AG20443 (cell line): ENCODE data around the gene CAMK1D.
"Not testable (repeated sequence)": the region's sequence is repeated elsewhere in the genome, so short reads cannot be mapped to it uniquely, and the experiment has no call there.

Source experiments
- DNase-seq: peaks from one replicate; pipeline ENCODE4 v3.0.0; 2012; ENCODE audit warnings: low spot score, mixed read lengths

Gene CAMK1D

DNA sequence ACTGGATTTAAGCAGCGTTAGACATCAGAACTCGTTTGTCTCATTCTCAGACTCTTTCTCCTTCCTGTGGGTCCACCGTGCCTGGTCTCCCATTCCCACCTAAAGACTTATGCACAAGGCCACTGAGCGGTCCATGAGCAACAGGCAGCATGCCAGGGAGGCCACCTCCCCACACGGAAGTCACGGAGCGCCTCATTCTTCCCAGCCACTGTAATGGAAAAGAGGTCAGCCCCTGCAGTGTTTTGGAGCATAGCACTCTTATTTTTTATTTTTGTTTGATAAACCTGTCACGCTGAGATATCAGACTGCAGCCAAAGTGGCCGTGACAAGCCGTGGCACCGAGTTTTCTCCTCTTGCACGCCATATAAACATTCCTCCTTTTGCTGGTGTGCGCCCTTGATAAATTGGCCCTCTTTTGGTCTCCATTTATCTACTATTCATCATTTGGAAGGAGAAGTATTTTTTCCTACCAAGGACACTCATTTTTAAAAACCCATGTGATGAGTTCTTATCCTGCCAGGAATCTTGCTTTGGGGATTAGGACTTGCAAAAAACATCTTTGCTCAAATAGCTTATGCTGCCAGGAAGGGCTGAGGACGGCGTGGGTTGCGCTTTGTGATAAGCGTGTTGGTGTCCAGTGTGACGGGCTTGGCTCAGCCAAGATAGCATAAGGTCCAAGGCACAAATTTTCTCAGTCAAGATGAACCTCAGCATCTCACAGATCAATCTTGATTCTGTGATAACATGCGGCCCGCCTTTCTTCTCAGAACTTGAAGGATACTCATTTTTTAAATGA lies 446.2 kb downstream of the CAMK1D start:
- no peak for DNase-seq

DNA sequence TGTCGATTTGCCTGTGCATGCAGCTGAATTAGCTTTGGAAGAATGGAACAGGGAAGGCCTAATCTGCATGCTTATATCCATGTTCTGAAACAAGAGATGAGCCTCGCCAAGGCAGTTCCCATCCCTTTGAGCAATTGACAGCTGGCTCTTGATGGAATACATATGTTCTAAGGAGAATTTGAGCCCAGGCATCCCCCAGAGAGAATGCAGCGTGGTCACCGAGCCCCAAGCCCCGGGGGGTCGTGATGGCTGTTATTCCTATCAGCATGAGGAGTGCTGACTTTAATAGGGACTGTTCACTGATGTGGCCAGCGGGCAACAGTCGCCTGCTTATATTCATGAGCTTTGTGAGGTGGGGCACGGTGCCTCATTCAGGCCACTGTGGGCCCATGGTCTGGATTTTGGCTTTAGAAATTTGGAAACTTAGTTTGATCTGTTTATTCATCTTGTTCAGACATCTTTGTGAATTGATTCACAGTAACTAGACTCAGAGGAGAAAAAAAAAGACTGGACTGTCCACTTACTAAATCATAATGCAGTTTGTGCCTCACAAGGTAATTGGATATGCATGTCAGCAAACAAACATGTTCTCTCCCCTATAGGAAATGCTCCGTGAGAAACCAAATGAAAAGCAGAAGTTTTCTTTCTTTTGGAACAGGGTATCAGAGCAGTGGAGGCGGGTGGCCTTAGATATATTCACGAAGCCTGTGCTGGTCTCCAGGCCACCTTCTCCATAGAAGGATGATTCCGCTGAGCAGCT lies 447.2 kb downstream of the CAMK1D start:
- DNase-seq, result no peak

DNA sequence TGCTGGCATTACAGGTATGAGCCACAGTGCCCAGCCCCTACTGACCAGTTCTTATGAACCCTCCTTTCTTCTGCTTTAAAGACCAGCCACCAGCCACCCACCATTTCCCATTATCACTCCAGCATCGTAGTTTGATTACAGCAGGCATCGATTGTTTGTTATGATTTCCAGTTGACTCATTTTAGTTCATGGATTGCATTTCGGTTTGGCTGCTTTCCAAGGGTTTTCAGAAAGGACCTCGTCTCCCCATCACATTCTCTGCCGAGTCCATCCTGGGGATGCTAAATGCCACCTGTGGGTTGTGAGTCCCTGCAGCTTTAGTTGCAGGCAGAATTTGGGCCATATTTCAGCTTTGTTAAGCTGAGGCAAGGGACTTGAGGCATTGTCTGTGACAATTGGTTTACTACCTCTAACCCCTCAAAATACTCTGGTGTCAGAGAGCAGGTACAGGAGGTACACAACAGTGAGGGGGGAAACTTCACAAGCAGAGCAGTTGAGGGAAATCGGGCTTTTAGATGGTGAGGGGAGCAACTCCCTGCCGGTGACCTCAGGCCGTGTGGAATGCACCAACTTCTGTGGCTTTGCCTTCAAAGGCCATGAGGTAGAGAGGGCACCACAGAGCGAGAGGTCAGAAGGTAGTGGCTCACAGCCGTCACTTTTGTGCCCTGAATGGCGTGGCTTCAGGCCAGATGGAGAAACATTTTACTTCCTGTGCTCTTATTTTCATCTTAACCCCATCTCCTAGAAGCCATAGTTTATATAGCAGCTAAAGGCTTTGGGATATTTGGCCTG lies 448.3 kb downstream of the CAMK1D start:
- DNase-seq, result no peak

DNA sequence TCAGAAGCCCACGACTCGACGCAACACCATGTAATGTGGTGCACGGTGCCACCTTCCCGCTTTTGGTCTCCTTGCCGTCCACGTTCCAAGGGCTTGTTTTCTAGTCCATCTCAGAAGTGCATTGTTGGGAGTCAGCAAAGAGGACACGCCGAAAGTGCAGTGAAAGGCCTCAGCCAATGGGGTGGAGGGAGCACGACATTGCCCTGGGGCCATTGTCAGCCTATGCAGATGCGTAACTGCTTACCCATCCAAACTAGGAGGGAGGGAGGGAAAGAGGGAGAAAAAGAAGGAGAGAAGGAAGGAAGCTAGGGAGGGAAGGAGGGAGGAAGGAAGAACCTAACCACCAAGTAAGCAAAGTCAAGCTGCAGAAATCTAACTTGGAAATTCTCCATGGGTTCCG lies 449.8 kb downstream of the CAMK1D start:
- no peak for DNase-seq

DNA sequence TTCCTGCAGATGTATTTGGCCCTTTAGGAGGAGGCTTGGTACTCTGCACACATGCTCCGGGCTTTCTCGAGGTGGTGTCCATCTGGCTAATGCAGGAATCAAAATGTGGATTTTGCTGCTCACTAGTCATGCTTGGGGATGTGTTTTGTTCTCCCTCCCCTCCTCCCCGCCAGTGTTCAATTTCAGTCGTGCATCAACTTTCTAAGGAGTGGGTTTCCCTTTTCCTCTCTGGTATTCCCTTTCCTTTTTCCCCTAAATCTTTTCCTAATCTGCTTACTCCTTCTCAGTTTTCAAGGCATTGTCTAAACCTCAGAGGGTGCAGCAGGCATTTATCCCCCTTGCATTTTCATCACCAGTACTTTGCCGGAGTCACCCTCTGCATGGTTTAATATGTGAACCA lies 450.4 kb downstream of the CAMK1D start:
- DNase-seq, result no peak

DNA sequence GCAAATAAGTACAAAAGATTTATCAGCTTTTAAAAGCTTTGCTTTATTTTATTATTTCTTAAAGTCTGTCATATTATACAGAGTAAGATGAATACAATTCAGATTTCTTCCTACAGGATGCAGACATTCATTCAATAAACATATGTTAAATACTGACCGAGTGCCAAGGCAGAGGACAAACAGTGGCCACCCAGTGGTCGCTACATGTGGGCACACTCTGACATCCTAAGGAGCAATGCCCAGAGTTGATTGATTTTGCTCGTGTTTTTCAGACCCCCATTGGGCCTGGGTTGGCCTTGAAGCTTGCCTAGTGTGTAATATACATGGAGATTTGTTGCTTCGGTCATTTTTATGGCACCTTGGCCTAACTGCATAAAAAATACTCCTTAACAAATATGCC lies 451.0 kb downstream of the CAMK1D start:
- no peak for DNase-seq

DNA sequence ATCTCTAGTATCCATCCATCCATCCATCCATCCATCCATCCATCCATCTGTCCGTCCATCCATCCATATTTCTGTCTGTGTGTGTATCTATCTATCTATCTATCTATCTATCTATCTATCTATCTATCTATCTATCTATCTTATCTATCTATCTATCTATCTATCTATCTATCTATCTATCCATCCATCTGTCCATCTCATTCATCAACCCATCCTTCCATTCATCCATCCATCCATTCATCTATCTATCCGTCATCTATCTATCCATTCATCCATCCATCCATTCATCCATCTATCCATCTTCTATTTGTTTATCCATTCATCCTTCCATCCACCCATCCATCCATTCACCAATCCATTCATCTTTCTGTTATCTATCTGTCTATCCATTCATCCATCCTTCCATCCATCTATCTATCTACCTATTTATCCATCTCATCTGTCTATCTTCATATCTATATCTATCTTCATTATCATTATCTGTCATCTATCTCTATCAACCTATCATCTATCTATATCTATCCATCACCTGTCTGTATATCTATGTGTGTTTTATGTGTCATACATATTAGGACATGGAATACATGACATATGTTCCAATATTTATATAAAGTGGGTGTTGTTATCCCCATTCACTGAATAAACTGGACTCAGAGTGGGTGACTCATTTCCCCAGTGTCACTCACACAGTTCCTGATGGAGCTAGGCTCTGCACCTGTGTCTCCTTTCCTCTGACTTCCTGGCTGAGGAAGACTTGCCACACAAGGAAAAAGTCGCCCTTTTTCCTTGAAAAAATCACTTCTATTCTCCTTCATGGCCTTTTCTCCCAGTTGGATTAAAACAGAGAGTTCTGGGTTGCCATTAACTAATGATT lies 452.1 kb downstream of the CAMK1D start:
- DNase-seq, result no peak

DNA sequence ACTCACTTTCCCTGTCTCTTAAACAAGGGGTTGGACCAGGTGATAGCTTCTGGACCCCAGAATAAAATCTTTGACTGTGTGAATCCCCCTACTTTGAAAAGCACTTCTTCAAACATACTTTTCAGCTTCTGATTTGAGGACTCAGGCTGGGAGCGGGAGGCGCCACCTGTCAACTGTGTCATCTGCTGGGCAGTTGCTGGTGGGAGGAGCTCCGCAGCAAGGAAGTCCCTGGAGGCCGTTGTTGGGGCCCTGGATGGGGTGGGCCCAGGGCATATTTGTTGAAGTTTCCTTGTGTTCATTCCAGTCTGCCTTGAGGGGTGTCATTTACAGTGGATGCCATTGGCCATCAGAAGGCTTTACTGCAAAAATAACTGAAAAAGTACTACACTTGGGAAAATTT lies 454.4 kb downstream of the CAMK1D start:
- no peak for DNase-seq

DNA sequence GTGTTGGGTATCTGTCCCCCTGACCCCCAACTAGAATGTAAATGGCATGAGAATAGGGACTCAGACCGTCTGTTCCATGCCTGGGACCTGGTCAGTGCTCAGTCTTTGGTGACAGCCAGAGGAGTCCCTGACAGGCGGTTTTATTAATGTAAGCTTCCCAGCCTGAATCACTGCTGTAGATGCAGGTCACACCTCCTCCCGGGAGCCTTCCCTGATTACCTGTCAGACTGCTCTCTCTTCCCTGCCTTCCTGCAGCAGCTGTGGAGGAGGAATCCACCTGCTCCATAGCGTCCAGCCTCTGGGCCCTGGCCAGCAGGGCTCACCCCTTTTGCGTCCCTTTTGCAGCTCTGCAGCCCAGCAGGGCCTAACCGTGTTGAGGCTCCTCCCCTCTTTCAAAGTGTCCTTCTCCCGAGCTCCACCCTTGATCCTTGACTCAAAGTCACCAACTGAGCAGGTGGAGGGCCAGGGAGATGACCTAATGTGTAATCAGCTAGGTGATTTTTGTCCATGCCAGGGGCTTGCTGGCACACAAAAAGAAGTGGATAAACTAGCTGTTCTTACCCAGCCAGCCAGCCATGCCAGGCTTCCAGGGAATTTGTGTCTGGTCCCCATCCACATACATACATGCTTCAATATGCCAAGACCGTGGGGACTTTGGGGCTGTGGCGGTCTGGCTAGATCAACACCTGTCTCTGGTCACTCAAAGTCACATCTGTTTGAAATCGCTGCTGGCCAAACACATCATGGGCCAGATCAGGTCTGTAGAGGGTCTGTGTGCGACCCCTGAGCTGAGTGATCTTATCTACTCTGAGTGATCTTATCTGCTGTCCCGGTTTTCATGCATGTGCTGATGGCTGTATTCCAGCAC lies 457.1 kb downstream of the CAMK1D start:
- DNase-seq, result no peak

DNA sequence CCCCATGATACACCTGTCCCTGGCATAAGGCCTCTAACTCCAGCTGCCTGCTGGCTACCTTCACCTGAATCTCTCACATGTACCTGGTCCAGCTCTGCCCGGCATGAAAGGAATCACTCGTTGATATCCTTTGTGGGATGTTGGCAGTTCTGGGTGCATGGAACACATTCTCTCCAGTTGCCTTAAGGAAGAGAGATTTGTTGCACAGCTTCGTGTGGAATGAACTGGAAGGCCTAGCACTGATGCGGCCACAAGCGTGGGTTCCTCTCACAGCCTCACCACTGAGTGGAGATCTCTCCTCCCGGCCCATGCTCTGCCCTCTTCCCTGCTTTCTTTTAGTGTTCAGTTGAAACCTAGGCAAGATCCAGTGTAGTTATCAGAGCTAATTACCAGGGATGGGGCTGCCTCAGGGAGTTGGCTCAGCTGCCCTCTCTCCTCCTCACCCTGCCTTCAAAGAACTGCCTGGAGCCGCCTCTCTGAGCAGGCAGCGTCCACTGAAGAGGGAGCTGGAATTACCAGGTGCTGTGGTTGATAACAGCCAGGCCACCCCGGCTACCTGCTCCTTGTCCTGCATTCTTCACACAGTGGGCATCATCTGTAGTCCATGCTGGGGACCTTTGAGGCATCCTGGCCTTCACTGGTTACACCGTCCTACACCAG lies 457.9 kb downstream of the CAMK1D start:
- DNase-seq, result no peak

DNA sequence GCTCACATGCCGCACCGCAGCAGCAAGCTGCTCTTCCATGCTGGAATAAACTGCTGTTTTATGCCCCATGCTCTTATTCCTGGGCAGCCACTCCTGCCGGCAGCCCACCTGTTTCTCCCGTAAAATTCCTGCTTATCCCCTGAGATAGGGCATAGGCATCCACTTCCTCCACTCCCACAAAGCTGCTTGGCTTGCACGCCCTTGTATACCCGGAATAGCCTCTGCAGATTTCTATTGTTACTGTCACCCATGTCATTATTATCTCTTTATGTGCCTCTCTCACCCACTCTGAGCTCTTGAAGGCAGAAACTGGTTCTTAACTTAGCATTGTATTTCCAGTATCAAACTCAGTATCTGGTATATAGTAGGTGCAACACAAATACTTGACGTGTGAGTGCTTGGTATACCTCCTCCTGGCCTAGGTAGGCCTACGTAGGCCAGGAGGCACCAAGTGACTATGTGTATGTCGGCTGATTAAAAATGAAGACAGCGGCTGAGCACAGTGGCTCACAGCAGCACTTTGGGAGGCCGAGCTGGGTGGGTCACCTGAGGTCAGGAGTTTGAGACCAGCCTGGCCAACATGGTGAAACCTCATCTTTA lies 458.8 kb downstream of the CAMK1D start:
- no peak for DNase-seq

DNA sequence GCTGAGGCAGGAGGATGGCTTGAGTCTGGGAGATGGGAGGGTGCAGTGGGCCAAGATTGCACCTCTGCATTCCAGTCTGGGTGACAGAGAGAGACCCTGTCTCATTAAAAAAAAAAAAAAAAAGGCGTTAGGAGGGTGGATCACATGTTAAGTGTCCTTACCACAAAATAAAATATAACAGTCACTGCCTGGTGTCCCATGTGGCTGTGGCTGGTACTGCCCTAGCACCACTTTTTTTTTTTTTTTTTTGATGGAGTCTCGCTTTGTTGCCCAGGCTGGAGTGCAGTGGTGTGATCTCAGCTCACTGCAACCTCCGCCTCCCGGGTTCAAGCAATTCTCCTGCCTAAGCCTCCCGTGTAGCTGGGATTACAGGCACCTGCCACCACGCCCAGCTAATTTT lies 460.7 kb downstream of the CAMK1D start:
- not testable (repeated sequence) for DNase-seq

DNA sequence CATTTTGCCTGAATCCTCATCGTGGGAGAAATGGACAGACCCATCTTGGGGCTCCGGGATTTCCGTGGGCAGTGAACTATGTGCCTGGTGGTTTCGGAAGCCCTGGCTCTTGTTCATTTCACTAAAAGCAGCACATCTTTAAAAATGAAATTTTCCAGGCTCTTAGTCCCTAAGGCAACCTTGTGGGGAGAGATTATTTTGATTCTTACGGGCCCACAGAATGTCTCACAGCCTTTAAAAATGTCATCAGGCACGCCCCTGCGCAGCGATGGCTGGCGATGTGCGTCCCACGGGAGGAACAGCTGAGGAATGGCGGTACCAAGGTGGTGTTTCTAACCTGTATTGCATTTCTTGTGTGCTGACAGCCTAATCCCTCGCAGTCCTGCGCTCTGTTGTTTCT lies 462.5 kb downstream of the CAMK1D start:
- no peak for DNase-seq

DNA sequence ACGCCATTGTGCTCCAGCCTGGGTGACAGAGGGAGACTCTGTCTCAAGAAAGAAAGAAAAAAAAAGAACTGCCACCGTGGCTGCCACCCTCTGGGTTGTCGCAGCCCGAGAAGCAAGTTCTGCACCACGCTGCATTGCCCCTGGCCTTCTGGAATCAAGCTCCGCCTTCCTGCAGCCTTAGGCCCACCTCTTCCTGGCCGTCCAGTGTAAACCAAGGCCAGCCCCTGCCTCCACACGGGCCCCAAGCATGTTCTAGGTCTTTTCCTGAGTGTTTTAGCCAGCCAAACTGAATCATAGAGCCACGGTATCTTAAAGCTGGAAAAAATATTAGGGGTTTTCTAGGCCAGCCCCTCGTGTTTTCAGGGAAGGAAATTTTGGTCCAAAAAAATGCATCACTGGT lies 463.2 kb downstream of the CAMK1D start:
- no peak for DNase-seq

DNA sequence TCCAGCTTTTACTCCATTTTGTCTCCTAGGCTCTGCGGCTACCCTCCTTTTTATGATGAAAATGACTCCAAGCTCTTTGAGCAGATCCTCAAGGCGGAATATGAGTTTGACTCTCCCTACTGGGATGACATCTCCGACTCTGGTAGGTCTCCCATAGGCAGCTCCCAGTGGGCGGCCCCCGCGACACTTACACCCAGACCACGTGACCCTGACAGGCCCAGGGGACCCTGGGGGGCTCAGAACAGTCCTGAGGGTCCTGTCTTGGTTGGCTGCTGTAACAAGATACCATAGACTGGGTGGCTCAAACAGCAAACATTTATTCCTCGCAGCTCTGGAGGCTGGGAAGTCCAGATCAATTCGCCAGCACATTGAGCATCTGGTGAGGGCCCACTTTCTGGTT lies 464.8 kb downstream of the CAMK1D start:
- no peak for DNase-seq

DNA sequence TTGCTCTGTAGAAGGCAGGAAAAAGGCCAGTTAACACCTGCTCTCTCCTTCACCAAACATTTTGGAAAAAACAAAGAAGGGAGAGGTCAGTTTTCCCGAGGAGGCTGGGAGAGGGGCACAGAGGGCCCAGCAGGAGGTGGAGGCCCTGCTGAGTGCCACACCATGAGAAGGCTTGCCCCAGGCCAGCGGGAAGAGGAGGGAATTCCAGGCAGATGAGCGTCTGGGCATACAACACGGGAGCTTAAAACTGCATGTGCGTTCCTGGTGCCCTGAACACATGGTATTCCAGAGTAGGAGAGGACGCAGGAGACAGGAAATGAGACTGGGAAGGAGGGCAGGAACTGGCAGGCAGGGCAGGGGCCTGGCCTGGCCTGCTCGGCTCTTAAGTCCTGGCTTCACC lies 469.7 kb downstream of the CAMK1D start:
- no peak for DNase-seq

DNA sequence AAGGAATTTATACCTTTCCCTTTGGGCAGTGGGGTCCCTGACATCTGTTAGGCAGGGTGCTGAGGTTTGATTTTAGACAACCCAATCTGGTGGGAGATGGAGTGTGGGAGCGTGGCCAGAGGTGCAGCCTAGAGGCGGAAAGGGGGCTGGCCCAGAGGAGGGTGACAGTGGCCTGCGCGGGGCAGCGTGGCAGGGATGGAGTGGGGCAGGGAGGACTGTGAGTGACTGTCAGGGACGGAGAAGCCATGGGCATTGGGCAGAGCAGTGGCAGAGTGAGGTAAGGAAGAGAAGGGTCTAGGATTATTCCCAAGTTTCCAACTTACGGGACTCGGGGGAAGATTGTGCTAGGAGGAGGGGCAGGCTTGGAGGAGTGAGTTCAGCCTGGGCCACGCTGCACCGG lies 470.3 kb downstream of the CAMK1D start:
- no peak for DNase-seq

DNA sequence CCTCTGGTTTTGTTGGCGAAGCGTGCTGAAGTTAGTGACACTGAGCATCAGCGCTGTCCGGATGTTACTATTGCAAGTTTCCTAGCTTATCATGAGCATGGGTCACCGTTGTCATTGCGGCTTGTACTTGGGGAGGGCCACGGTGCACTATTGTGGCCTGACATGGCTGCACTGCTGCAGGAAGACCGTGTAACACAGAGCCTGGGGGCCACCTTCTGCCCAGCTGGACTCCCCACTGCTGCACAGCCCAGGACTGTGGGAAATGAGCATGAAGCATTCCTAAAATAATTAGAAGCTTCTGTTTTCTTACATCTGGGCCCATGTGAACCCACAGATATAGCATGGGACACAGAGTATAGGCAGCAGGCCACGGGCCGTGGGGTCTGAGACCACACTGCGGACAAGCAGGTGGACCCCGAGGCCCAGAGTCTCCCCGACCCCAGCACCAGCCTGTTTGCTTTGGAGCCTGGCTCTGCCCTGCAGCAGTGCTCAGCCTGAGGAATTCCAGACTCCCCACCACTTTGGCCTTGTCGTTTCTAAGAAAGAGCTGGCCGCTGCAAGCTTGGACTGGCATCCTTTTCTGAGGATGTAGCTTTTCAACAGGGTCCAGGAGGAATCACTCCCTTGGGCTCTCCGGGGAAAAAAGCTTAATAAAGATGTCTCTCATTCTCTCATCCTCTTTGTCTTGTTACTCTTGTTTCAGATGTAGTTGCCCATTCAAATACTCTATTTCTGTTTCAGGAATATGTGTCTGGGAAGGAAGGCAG lies 473.0 kb downstream of the CAMK1D start:
- no peak for DNase-seq

DNA sequence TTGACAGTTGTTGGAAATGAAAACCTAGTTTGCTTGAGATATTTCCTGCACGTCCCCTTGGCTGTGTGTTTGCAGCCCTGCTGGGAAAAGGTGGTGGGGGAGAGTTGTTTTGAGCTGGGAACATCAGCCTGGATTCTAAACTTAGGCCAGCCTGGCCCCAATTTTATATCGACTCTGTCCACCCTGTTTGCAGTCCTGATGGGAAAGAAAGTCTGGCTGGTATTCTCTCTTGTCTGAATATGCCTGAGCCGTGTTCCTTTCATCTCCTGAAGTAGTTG lies 473.5 kb downstream of the CAMK1D start:
- DNase-seq, result no peak
